A549 treated with Hydrocortisone at 1 μM for 4 hours (cell line): ENCODE measurements around the gene EAF2. TPM values are rescaled to one million over a fixed set of nuclear protein-coding genes. Genes with fewer than 3 reads are reported as not detected.

Experiments
- total RNA-seq: library from RNA; stranded (reverse); fragments of 200-300 nt; extraction: Qiagen RNA extraction; gene quantifications from 5 replicates; pipeline ENCODE4 v1.2.3, GENCODE V29; 2022

EAF2 gene
- total RNA-seq: 1.6 to 2.4 TPM (median 2.1 TPM) in 5 replicates

DNA sequence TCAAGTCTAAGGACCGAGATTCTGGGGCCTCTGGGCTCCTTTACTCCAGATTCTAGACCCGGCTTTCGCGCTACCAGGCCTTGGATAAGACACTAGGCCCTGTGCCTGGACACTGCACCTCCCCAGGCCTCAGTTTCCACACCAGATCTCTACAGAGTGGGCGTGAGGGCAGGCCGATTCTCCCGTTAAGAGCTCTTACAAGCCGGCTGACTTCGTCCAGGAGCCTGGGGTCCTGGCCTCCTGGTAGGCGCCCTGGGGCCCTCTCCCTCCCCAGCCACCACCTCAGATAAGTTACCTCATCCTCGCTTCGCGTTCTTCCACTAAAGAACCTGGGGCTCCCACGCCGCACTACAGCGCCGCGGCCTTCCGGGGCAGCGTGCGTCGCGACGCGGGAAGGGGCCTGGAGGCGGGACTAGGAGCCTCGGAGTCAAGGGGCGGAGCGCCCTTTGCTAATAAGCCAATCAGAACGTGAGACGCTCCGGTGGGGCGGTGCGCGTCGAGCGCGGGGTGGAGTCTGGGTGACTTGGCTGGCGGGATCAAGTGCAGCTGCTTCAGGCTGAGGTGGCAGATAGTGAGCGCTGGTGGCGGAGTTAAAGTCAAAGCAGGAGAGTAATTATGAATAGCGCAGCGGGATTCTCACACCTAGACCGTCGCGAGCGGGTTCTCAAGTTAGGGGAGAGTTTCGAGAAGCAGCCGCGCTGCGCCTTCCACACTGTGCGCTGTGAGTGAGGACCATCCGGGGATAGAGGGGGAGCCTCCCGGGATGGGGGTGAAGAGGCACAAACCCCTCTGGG, at the start of gene EAF2, which contains the start of gene IQCB1:
EAF2 (plus strand) TSS at position 539 of the 794 bp plus-strand sequence; CDS start at position 616, 77 bp downstream.
IQCB1 (minus strand) TSS at position 390 of the 794 bp plus-strand sequence. CDS start 6,100 bp downstream, outside the sequence.

DNA sequence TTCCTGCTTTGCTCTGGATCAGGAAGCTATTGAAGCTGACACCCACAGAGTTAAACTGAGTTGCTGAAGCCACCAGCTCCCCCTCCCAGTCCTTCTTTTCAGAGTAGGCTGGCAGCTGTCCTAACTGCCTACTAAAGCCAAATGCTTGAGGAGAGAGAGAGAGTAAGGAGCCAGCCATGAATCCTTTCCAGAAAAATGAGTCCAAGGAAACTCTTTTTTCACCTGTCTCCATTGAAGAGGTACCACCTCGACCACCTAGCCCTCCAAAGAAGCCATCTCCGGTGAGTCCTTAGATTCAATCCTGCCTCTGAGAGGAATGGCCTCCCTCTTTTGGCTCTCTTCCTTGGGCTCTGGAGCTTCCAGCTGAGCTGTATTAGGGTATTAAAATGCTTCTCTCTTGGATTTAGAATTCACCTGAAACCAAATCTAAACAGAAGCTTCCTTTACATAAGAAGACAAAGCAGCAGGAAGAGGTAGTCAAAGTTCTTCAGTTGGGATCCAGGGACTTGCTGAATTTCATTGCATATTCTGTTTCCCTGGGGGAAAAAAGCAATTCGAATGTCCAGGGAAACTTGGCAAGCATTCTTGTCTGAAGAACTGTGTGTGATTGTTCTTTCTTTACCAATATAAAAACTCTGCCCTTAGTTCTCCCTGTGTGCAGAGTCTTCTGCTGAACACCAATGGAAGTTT, 59.4 kb downstream of the EAF2 start, which contains the start of gene SLC15A2:
SLC15A2 (plus strand) TSS at position 101 of the 690 bp plus-strand sequence; CDS start at position 177, 76 bp downstream.

Other genes with a start within 250 kb of the EAF2 start
- gene FBXO40, start 241.8 kb upstream of the EAF2 start, total RNA-seq: not detected in 5 replicates
- 0.07 to 0.16 TPM (median 0.11 TPM) in 4 of 5 replicates, not detected in the other for gene HCLS1, start 174.3 kb upstream of the EAF2 start, total RNA-seq
- 13.6 to 19.9 TPM (median 15.5 TPM) in 5 replicates for gene GOLGB1, start 85.5 kb upstream of the EAF2 start, total RNA-seq
- gene IQCB1, start 149 bp upstream of the EAF2 start, total RNA-seq: 9.9 to 11.8 TPM (median 10.2 TPM) in 5 replicates
- 0.12 to 0.33 TPM (median 0.16 TPM) in 5 replicates for gene SLC15A2, start 59.2 kb downstream of the EAF2 start, total RNA-seq
- gene ILDR1, start 187.0 kb downstream of the EAF2 start, total RNA-seq: not detected in 5 replicates
- 0.05 TPM in 1 of 5 replicates, not detected in the others for gene CD86, start 220.2 kb downstream of the EAF2 start, total RNA-seq